B cell (primary cell): ENCODE measurements around the gene TSPAN14.

Source experiments
- CTCF ChIP-seq: fragments of 200-600 bp; IDR thresholded peaks from one replicate; pipeline ENCODE4 v1.8.0; 2022; ENCODE audit warnings: antibody characterized with exemption, mild to moderate bottlenecking
- EZH2 ChIP-seq: IDR thresholded peaks from 2 replicates; pipeline ENCODE4 v1.6.1; 2012; ENCODE audit warnings: borderline replicate concordance, low read depth, mild to moderate bottlenecking, moderate library complexity, low read length; ENCODE audit not compliant: insufficient read depth, poor library complexity, severe bottlenecking

- TF ChIP-seq CTCF = no peak
- no peak for TF ChIP-seq EZH2
Measured at GRCh38 chr10:80517416-80518142, 63.5 kb downstream of the TSPAN14 start.
